ENCODE measurements around the gene LRTM2. TPM values are rescaled to one million over a fixed set of nuclear protein-coding genes. Genes with fewer than 3 reads are reported as not detected.

LRTM2 gene
- total RNA-seq, 6 experiments from 2014 or later: not detected

DNA sequence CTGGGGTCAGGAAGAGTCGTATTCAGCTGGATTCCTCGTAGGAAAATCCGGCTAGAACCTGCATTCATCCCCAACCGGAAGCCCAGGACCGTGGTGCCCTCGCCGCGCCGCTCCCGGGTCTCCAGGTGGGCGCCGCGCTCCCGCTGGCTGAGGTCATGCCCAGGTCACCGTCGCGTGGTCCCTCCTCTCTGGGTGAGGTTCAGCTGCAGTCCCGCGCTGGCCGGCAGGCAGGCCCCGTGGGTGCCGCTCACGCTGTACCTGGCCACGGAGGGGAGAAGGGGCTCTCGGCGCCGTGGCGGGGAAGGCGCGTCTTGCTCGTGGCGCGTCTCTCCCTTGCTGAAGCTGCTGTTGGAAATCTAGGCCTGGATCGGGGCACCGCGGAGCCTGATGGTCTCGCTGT lies 44.5 kb downstream of the LRTM2 start:
- peaks cover 1% of the 10 kb centered on the region; the same call in 1 of the 2 replicates for H3K4me1 Mint-ChIP-seq (ENCODE audit: low read depth)
- TF ChIP-seq, protein P1, sequence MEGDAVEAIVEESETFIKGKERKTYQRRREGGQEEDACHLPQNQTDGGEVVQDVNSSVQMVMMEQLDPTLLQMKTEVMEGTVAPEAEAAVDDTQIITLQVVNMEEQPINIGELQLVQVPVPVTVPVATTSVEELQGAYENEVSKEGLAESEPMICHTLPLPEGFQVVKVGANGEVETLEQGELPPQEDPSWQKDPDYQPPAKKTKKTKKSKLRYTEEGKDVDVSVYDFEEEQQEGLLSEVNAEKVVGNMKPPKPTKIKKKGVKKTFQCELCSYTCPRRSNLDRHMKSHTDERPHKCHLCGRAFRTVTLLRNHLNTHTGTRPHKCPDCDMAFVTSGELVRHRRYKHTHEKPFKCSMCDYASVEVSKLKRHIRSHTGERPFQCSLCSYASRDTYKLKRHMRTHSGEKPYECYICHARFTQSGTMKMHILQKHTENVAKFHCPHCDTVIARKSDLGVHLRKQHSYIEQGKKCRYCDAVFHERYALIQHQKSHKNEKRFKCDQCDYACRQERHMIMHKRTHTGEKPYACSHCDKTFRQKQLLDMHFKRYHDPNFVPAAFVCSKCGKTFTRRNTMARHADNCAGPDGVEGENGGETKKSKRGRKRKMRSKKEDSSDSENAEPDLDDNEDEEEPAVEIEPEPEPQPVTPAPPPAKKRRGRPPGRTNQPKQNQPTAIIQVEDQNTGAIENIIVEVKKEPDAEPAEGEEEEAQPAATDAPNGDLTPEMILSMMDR (IDR thresholded peaks at IDR 0.05): no peak
- H3K36me3 Mint-ChIP-seq (ENCODE audit: low read depth): no peaks in the 10 kb centered on the region
- no peak for DNase-seq
- peaks cover 47% of the 10 kb centered on the region for H3K27me3 Mint-ChIP-seq (ENCODE audit: insufficient read depth)
- H3K9me3 Mint-ChIP-seq: peaks cover 6% of the 10 kb centered on the region; the same call in 1 of the 2 replicates
- H3K27ac Mint-ChIP-seq: no peak overlapping the region
- H3K4me3 Mint-ChIP-seq: no peak overlapping the region

DNA sequence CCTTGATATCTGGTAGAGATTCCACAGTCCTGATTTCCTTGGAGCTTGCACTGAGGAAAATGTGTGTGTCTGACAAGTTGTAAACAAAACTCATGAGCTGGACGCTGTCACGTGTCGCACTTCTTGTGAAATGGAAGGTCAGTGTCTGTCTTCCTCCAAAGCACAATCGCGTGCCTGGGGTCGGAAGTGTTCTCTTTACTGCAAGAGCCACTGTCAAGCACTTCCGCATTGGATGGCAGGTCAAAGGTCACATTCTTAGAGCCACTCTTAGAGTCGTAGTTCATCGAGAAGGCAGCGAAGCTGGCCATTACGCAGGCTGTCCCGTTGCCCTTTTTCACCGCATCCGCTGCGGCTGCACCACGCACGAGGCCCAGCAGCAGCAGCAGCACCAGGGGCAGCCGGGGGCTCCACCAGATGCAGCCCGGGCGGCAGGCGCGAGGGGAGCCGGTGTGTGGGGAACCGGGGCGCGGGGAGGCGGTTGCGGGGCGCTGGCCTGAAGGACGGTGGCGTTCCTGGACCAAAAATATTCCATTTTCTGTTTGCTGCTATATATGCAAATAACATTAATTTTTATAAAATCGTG lies 45.0 kb downstream of the LRTM2 start:
- DNase-seq: no peak
- TF ChIP-seq, protein P1 (IDR thresholded peaks at IDR 0.05): no peak
- H3K9me3 Mint-ChIP-seq: peaks cover 6% of the 10 kb centered on the region; the same call in 1 of the 2 replicates
- H3K4me3 Mint-ChIP-seq: no peak overlapping the region
- peaks cover 49% of the 10 kb centered on the region for H3K27me3 Mint-ChIP-seq (ENCODE audit: insufficient read depth)
- no peaks in the 10 kb centered on the region for H3K36me3 Mint-ChIP-seq (ENCODE audit: low read depth)
- H3K27ac Mint-ChIP-seq: no peak overlapping the region
- H3K4me1 Mint-ChIP-seq (ENCODE audit: low read depth): no peaks in the 10 kb centered on the region; the same call in 1 of the 2 replicates

DNA sequence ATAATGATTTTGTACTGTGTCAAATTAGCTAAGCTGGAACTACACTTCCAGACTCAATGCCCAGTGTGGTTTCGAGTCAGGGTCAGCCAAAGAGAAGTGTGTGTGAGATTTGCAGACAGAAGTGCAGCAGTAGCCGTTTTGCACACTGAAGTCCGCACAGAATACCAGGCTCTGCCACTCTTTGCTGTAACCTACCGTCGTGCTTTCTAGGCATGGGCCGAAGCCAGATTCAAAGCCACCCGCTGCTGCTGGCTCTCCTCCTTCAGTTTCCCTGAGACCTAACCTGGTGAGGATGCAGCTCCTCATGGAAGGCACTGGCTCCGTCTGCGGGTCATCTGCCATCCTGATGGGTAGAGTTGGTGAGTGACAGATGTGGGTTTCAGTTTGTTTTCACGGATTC lies 48.8 kb downstream of the LRTM2 start:
- Mint-ChIP-seq H3K36me3 (ENCODE audit: low read depth) (no peaks in the 10 kb centered on the region), H3K4me1 (ENCODE audit: low read depth) (no peaks in the 10 kb centered on the region), H3K9me3 (peaks cover 13% of the 10 kb centered on the region), H3K4me3 (no peak overlapping the region), H3K27ac (no peak overlapping the region), H3K27me3 (ENCODE audit: insufficient read depth) (peaks cover 67% of the 10 kb centered on the region)
- TF ChIP-seq, protein P1 (IDR thresholded peaks at IDR 0.05): no peak
- DNase-seq: no peak

DNA sequence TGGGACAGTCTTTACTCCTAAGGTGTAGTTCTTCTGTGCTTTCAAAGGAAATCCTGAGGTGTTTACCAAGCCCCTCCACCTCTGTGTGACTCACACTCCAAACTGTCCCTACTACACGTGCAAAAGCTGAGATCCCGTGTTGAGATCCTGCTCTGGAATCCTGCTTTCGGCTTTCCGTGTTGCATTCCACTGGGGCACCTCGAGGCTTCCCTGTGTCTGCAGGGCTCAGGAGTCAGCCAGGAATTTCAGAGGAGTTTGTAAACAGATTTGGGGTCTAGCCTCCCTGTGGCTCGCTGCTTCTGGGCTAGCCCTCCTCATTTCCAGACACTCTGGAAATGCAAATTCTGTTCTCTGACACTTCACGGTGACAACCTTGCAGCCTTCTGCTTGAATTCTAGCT lies 49.7 kb downstream of the LRTM2 start:
- peaks cover 71% of the 10 kb centered on the region for H3K27me3 Mint-ChIP-seq (ENCODE audit: insufficient read depth)
- DNase-seq: no peak
- TF ChIP-seq, protein P1 (IDR thresholded peaks at IDR 0.05): no peak
- H3K9me3 Mint-ChIP-seq: peaks cover 13% of the 10 kb centered on the region
- H3K4me1 Mint-ChIP-seq (ENCODE audit: low read depth): no peaks in the 10 kb centered on the region
- H3K4me3 Mint-ChIP-seq: no peak overlapping the region
- H3K27ac Mint-ChIP-seq: no peak overlapping the region
- no peaks in the 10 kb centered on the region for H3K36me3 Mint-ChIP-seq (ENCODE audit: low read depth)

DNA sequence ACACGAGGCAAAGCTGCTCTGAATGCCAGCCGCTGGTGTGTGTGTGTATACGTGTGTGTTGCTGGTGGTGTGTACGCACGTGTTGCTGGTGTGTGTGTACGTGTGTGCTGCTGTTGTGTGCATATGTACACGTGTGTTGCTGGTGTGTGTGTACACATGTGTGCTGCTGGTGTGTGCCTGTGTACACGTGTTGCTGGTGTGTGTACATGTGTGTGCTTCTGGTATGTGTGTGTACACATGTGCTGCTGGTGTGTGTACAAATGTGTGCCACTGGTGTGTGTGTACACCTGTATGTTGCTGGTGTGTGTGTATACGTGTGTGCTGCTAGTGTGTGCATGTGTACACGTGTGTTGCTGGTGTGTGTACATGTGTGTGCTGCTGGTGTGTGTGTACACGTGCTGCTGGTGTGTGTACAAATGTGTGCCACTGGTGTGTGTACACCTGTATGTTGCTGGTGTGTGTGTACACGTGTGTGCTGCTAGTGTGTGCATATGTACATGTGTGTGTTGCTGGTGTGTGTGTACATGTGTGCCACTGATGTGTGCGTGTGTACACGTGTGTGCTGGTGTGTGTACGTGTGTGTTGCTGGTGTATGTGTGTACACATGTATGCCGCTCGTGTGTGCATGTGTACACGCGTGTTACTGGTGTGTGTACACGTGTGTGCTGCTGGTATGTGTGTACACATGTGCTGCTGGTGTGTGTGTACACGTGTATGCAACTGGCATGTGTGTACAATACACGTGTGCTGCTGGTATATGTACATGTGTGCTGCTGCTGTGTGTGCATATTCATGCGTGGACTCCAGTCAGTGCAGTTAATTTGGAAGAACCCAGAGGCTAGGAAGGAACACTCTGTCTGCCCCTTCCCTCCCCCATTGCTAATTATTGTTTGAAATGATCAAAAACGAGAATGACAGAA lies 50.9 kb downstream of the LRTM2 start:
- TF ChIP-seq, protein P1 (IDR thresholded peaks at IDR 0.05): no peak
- Mint-ChIP-seq H3K4me3 (no peak overlapping the region), H3K27me3 (ENCODE audit: insufficient read depth) (peaks cover 78% of the 10 kb centered on the region), H3K36me3 (ENCODE audit: low read depth) (no peaks in the 10 kb centered on the region), H3K27ac (no peak overlapping the region), H3K4me1 (ENCODE audit: low read depth) (no peaks in the 10 kb centered on the region), H3K9me3 (peaks cover 13% of the 10 kb centered on the region)
- DNase-seq: no peak
